Measurements from ENCODE around the gene PPP2R2D. TPM values are rescaled to one million over a fixed set of nuclear protein-coding genes. Genes with fewer than 3 reads are reported as not detected.

PPP2R2D gene
- polyA plus RNA-seq, 1 of the 3 experiments (the other 2 are of a cell fraction), result 25.1 TPM

- Histone ChIP-seq H2AFZ (ENCODE audit: low read depth) (no peak overlapping the region), H3K4me2 (no peak overlapping the region), H3K9ac (no peak overlapping the region), H3K4me1 (ENCODE audit: control insufficient read depth in 1 of 2, insufficient read depth in 2 of 2, low read depth in 1 of 2, low read length in 1 of 2) (peaks cover 0 to under 1% of the 10 kb centered on the region in 2 experiments; a peak in 1 of 4 replicates), H3F3A (replicated peaks; ENCODE audit: insufficient read depth) (peaks cover 3% of the 10 kb centered on the region), H3K36me3 (replicated peaks in 1 of 2; ENCODE audit: control insufficient read depth in 1 of 2, insufficient read depth in 2 of 2, low read length in 1 of 2) (peaks cover 27 to 52% of the 10 kb centered on the region in 2 experiments), H3K79me2 (ENCODE audit: insufficient read depth) (peaks cover 36% of the 10 kb centered on the region), H3K4me3 (ENCODE audit: low read depth in 2 of 2, low read length in 1 of 2) (no peak overlapping the region), H3K9me3 (no peaks in the 10 kb centered on the region), H3K9me2 (no peaks in the 10 kb centered on the region), H3K27ac (ENCODE audit: low read depth in 2 of 2, low read length in 1 of 2) (no peak overlapping the region), H3K27me3 (ENCODE audit: insufficient read depth) (no peaks in the 10 kb centered on the region), H4K20me1 (ENCODE audit: insufficient read depth) (0 out of 2 replicates have a peak, but pooled peaks cover under 1% of the 10 kb centered on the region)
- ChIA-PET CTCF (interaction anchor here (0.9 kb wide), 1 partner anchor 53 kb away, joined by 3 read pairs; no protein-coding TSS in a partner anchor), POLR2A (no interaction called here)
- TF ChIP-seq GATA2 (CRISPR knock-in tag; IDR thresholded peaks at IDR 0.05), result no peak
- no peak for TF ChIP-seq TAF1 (IDR thresholded peaks at IDR 0.05; ENCODE audit: borderline replicate concordance, low read depth, low read length)
- TF ChIP-seq REST (IDR thresholded peaks at IDR 0.05; ENCODE audit: low read depth, low read length), result no peak
- DNase-seq, result no peak
- WGBS (ENCODE audit: low lambda C conversion rate), result 96% methylated on average over 10 of the region's 10 CpGs
Observed at GRCh38 chr10:131938681-131939080, 37.9 kb downstream of the PPP2R2D start.

GRCh38 chr10:131942455-131942854 lies 41.6 kb downstream of the PPP2R2D start:
- peaks cover 0 to 18% of the 10 kb centered on the region in 2 experiments; a peak in 3 of 4 replicates for H3K4me1 ChIP-seq (ENCODE audit: control insufficient read depth in 1 of 2, insufficient read depth in 2 of 2, low read depth in 1 of 2, low read length in 1 of 2)
- H2AFZ ChIP-seq (ENCODE audit: low read depth), result no peak overlapping the region
- H3K9me2 ChIP-seq, result no peaks in the 10 kb centered on the region
- no peaks in the 10 kb centered on the region for H3K9me3 ChIP-seq
- no peaks in the 10 kb centered on the region for H4K20me1 ChIP-seq (ENCODE audit: insufficient read depth)
- 91% methylated on average over 1 of the region's 1 CpG for WGBS (ENCODE audit: low lambda C conversion rate)
- no peaks in the 10 kb centered on the region for H3K27me3 ChIP-seq (ENCODE audit: insufficient read depth)
- no peak for DNase-seq
- CTCF ChIA-PET, result interaction anchor here (1.2 to 2.4 kb wide), 4 partner anchors 15 to 200 kb away, joined by 3 to 11 read pairs (median 6); no protein-coding TSS in a partner anchor
- peaks cover 35 to 61% of the 10 kb centered on the region in 2 experiments for H3K36me3 ChIP-seq (replicated peaks in 1 of 2; ENCODE audit: control insufficient read depth in 1 of 2, insufficient read depth in 2 of 2, low read length in 1 of 2)
- no peak overlapping the region for H3K27ac ChIP-seq (ENCODE audit: low read depth in 2 of 2, low read length in 1 of 2)
- peaks cover 1% of the 10 kb centered on the region; the same call in 1 of the 2 replicates for H3K79me2 ChIP-seq (ENCODE audit: insufficient read depth)
- H3K9ac ChIP-seq, result no peak overlapping the region
- H3F3A ChIP-seq (replicated peaks; ENCODE audit: insufficient read depth), result peaks cover 21% of the 10 kb centered on the region
- POLR2A ChIA-PET, result interaction anchor here (1.4 kb wide), 1 partner anchor 19 kb away, joined by 5 read pairs; no protein-coding TSS in a partner anchor
- no peak overlapping the region for H3K4me2 ChIP-seq
- H3K4me3 ChIP-seq (ENCODE audit: low read depth in 2 of 2, low read length in 1 of 2), result no peak overlapping the region
- TF ChIP-seq RFX5 (IDR thresholded peaks at IDR 0.05; ENCODE audit: low read length), result no peak
- TF ChIP-seq RXRA (IDR thresholded peaks at IDR 0.05; ENCODE audit: borderline replicate concordance, low read depth), result no peak
- TF ChIP-seq EP300 (IDR thresholded peaks at IDR 0.05; ENCODE audit: borderline replicate concordance in 1 of 2, low read depth in 1 of 2, low read length in 1 of 2), result no peak
- no peak for TF ChIP-seq FOXJ3 (CRISPR knock-in tag; IDR thresholded peaks at IDR 0.05)
- no peak for TF ChIP-seq MEF2A (IDR thresholded peaks at IDR 0.05; ENCODE audit: borderline replicate concordance, low read depth)
- no peak for TF ChIP-seq NRF1 (IDR thresholded peaks at IDR 0.05; ENCODE audit: low read depth, low read length)
- no peak for TF ChIP-seq REST (IDR thresholded peaks at IDR 0.05; ENCODE audit: low read depth, low read length)
- TF ChIP-seq TEAD4 (IDR thresholded peaks at IDR 0.05; ENCODE audit: borderline replicate concordance, insufficient read depth), result no peak
- no peak for TF ChIP-seq SIN3A (IDR thresholded peaks at IDR 0.05; ENCODE audit: borderline replicate concordance, low read depth, low read length)
- TF ChIP-seq RCOR1 (IDR thresholded peaks at IDR 0.05; ENCODE audit: low read length), result no peak
- no peak for TF ChIP-seq POLR2AphosphoS5 (IDR thresholded peaks at IDR 0.05; ENCODE audit: low read depth, low read length)
- TF ChIP-seq FOSL2 (IDR thresholded peaks at IDR 0.05; ENCODE audit: borderline replicate concordance, low read depth), result no peak
- TF ChIP-seq ZBTB33 (IDR thresholded peaks at IDR 0.05; ENCODE audit: borderline replicate concordance, low read depth), result no peak
- no peak for TF ChIP-seq YY1 (IDR thresholded peaks at IDR 0.05; ENCODE audit: low read depth)
- no peak for TF ChIP-seq GABPA (IDR thresholded peaks at IDR 0.05; ENCODE audit: low read depth)
- TF ChIP-seq RAD21 (IDR thresholded peaks at IDR 0.05; ENCODE audit: low read length), result no peak

Measured in SK-N-SH (cell line).